Measurements from ENCODE around the gene CXCL6.

Gene CXCL6

DNA sequence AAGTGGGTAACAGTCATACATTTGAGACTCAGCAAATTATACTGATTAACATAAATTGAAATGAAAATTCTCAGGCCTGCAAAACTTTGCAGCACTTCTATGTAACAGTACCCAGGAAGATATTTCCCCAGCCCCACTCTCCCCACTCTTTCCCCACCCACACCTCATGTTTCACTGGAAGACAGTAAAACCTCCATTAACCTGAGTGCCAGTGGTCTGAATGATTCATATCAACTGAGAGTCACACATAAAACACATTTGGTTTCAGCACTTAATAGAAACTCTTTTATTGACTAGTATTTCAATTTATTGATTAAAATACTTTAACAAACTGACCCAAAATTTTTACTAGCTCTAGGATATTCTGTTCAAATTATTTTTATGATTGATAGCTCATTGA, 6.9 kb downstream of the CXCL6 start:
- no peak for DNase-seq (ENCODE audit: low read depth)

DNA sequence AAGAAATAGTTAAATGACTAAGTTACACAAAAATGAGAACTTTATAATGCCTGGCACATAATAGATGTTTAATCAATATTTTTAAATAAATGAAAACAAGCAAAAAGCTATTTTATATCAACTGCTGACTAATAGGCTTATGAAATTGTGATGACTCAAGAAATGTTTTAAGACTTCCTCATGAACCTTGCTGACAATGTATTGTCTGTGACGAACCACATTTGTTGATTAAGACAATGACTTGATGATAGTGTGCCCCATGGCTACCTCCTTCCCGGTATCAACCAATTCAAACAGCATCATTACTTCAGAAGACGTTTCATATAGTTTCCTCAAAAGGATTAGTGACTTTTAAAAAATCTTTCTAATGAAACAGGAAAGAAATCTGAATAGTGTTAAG, 7.9 kb downstream of the CXCL6 start:
- DNase-seq (ENCODE audit: low read depth) = no peak

DNA sequence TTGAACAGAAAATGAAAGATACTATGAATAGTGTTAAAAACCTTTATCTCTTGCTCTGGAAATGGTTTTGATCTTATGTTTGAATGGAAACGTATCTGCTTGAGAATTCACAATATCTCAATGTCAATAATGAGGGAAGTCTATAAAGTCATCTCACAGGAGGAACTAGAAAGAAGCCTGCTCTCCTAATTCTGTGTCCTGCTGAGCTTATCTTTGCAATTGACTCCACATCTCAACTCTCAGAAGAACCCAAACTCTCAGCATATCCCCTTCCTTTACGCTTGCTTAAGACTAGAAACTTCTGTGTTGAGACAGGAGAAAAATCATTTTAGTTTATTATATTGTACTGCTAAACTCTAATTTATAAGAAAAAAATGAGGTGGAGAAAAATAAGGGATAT, 8.3 kb downstream of the CXCL6 start:
- DNase-seq (ENCODE audit: low read depth) = no peak

DNA sequence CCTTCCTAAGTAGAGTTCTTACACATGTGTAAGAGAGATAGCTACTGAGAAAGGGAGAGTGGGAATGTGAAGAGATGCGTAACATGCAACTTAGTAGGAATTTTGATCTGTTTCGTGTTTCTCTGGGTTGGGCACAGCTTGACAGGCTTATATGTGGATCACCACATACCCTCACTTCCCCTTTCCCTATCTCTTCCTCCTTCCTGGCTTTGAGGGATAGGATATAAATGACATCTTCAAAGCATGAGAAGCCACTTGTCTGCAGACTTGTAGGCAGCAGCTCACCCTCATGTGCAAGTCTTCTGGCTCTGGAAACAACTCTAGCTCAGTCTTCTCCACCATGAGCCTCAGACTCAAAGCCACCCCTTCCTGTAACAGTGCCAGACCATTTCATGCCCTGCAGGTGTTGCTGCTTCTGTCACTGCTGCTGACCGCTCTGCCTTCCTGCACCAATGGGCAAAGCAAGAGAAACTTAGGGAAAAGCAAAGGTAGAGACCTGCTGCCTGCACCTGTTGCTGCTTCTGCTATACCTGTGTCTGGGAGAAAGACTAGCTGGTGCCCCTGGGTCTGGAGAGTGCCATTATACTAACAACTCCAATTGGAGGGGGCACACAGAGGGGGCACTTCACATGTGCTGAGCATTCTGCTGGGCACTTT, 11.2 kb downstream of the CXCL6 start:
- DNase-seq (ENCODE audit: low read depth) = no peak

DNA sequence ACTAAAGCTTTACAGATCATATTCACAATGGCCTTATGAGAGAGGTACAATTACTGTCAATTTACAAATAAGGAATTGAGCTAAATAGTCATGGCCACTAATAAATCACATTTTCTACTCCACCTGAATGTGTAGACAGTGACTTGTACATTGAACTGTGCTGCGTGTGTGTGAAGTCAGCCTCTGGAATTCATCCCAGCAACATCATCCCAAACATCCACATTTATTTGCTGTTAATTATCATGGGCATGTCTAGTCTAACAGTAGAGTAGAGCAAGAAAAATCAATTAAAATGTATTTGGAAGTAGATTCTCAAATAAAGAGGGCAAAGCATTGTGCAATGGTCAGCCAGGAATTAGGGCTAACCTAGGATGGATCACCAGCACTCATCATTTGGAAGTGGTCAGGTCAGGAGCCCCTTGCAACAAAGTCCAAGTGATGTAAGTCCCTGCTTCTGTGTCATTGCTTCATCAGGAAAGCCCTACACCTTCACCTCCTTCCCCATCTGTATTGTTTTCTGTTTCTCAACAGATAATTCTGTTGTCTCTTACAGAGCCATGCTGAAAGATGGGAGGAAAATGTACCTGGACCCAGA, 11.8 kb downstream of the CXCL6 start:
- DNase-seq (ENCODE audit: low read depth) = no peak

DNA sequence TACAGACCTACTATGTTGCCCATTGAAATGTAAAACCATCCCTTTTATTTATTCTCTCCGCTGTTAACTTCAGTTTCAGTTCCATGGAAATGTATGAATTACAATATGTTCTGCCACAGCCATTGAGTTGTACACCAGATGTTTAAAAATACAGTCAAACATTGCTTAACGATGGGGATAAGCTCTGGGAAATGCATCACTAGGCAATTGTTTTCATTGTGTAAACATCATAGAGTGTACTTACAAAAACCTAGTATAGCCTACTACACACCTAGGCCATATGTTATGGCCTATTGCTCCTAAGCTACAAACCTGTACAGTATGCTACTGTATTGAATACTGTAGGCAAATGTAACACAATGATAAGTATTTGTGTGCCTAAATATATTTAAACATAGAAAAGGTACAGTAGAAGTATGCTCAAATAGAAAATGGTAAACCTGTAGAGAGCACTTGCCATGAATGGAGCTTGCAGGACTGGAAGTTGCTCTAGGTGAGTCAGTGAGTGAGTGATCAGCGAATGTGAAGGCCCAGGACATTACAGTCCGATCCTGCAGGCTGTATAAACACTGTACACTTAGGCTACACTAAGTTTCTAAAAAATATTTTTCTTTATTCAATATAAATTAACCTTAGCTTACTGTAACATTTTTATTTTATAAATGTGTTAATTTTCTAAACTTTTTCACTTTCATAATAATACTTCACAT, 13.9 kb downstream of the CXCL6 start:
- no peak for DNase-seq (ENCODE audit: low read depth)

DNA sequence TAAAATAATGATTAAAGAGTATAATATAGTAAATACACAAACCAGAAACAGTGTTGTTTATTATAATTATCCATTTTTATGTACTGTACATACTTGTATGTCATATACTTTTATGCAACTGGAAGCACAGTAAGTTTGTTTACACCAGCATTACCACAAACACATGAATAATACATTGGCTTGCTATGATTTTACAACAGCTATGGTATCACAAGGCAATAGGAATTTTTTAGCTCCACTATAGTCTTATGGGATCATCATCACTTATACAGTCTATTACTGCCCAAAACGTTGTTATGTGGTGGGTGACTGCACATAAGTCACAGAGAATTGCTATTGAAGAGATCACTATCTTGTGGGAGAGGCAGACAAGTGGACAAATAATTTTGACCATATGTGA, 14.8 kb downstream of the CXCL6 start:
- no peak for DNase-seq (ENCODE audit: low read depth)

DNA sequence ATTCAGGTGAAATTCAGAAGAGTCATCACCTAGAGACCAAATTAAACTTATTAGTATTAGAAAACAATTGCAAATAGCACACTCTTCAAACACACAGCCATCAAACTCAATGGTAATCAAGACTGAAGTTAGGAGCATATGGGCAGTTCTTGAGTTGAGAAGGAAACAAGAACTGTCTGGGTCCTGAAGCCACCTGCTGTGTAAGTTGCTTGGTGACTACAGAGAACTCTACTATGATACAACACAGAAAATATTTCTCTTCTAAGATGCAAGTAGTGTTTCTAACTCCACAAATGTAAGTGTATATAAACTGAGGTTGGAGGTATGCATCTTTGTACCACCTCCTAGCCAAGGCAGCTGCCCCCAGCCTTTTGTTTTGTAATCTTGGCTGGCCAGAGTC, 16.3 kb downstream of the CXCL6 start:
- no peak for DNase-seq (ENCODE audit: low read depth)

DNA sequence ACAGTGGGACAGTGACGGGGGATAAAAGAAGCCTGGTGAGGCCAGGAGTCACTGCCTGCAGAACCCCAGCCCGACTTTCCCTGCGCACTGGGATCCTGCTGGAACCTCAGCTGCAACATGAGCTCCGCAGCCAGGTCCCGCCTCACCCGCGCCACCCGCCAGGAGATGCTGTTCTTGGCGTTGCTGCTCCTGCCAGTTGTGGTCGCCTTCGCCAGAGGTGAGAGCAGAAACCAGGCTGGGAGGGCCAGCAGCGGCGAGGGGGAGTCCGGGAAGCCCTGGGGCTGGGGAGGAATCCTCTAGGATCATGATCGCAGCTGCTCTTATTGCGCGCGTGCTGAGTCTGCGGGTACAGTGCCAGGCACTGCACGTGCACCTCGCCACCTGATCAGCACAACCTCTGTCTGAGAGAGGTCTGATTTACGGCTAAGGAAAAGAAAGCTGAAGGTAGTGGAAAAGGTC, 16.8 kb downstream of the CXCL6 start, which contains the start of gene PF4V1:
TSS of gene PF4V1 (plus strand) at position 51 of the 459 bp plus-strand sequence. CDS start at position 118, 67 bp downstream.
- DNase-seq (ENCODE audit: low read depth) = no peak

DNA sequence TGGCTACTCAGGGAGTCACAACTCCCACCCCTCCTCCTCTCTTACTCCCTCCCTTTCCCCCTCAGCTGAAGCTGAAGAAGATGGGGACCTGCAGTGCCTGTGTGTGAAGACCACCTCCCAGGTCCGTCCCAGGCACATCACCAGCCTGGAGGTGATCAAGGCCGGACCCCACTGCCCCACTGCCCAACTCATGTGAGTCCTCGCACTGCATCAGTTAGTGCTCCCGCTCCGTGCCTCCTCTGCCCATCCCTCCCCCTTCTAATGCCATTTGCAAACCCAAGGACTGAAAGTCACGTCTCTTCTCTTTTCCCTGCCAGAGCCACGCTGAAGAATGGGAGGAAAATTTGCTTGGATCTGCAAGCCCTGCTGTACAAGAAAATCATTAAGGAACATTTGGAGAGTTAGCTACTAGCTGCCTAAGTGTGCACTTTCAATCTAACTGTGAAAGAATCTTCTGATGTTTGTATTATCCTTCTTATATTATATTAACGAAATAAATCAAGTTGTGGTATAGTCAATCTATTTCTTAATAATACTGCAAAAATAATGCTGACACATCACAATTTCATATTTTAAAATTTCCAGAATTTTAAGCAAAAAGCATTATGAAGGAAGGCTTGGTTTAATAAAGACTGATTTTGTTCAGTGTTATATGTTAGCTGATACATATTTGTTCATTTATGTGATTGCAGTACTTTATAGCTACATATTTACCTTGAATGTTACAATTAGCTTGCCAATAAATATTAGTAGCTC, 17.4 kb downstream of the CXCL6 start:
- no peak for DNase-seq (ENCODE audit: low read depth)

DNA sequence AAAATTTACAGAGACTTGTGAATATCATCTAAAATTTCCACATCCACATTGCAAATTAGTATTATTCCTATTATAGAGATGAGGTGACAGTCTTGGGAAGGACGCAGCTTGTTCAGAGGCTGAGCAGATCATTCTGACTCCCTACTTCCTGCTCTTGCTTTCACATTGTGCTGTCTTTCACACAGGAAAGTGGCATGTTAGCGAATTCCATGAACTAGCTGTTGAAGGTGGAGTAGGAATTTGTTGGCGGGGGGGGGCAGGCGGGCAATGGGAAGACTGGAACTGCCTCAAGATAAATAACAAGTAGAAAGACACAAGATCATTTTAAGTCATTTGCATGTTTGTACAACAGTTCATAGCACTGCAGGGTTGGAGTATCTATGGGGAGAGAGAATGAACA, 18.9 kb downstream of the CXCL6 start:
- no peak for DNase-seq (ENCODE audit: low read depth)

DNA sequence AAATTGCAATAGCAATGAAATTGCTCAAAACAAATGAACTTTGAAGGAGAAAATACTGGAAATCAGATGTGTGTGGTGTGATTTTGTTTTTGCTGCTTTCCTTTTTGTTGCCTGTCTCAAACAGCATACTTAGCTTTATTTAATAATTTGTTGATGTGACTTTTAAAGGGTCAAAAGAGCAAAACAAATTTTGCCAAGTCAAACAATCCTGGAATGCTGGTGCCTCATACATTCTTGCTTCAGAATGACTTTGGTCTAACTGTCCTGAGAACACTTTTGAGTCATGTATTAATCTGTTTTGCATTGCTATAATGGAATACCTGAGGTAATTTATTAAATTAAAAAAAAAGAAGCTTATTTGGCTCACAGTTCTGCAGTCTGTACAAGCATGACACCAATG, 20.0 kb downstream of the CXCL6 start:
- no peak for DNase-seq (ENCODE audit: low read depth)

DNA sequence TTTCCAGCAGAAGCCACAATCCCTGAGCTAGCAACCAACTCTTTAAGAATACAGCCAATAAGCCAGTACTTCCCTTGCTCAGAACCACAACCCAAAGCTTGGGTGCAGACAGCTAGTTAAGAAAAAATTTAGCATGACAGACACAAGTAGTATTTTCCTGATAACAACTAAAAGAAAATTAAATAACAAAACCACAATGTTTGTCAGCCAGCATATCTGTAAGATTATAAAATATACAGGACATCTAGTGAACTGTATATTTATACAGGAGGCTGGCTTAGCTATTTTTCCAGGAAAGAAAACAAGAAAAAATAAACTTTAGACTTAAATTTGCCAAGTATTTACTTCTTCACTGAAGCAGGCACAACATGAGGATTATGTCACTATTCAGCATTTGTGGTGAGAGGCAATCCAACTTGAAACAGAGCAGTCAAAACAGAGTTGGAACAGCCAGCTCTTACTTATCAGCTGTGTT, 23.2 kb downstream of the CXCL6 start:
- DNase-seq (ENCODE audit: low read depth) = no peak

DNA sequence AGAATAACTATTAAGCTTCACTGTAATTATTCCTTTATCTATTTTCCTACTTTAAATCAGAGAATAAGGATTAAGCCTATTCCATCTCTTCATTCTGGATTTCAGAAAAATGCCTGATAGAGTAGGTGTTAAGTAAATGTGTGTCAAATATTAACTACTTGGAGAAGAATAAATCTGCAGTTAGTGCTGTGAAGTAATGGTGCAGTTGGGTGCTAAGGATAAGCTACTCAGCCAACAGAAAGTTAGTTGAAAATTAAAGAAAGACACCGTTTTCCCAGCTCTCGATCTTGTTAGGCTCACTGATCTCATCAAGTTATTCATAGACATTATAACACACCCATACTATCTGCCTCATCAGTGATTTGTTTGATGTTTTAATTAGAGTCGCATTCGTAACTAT, 23.7 kb downstream of the CXCL6 start:
- no peak for DNase-seq (ENCODE audit: low read depth)

DNA sequence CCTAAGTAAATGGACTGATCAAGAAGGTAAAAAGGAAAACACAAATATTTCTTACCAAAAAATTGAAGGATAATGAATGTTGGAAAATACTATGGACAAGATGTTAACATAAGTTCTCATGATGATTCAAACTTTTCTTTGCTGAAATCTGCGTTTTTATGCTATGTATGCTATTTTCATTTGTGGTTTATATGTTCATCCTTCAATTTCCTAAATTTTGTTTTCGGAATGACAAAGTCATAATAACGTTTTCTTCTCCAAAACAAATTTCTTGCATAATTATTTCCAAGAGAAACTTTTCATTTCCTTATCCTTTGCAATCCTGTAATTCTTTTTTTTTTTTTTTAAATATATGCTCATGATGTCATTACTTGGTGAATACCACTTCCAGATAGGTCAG, 24.4 kb downstream of the CXCL6 start:
- DNase-seq (ENCODE audit: low read depth) = no peak

DNA sequence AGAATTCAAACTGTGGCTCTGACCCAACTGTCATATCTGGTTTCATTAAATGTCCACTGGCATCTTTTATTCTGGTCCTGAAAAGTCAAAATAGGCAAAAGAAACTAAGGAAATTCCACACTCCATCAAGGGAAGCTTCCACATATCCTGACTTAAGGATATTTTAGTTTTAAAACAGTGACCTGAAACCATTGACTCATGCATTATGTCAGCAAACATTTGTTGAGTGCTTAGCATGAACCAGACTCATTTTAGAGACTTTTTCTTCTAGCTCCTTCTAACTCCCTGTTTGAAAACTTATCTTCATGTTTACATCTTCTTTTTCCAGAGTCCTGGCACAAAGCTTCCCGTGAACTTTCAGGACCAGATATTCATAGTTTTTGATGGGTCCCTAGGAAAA, 25.8 kb downstream of the CXCL6 start:
- DNase-seq (ENCODE audit: low read depth) = no peak

DNA sequence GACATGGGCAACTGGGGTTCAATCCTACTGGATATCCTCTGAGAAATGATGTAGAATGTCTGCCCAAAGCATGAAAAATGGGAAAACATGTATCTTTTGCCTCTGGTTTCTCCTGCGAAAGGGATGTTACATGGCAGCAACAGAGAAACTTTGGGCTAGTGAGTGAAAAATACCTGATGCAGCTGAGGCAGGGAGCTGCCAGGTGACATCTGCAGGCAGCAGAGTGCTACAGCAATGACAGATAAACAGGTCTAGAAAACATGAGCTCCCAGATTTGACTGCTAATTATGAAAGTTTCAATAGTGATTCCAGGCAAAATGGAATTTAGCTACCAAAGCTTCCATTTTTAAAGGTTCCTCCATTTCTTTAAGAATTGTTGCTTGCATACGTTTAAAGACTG, 27.9 kb downstream of the CXCL6 start:
- no peak for DNase-seq (ENCODE audit: low read depth)

DNA sequence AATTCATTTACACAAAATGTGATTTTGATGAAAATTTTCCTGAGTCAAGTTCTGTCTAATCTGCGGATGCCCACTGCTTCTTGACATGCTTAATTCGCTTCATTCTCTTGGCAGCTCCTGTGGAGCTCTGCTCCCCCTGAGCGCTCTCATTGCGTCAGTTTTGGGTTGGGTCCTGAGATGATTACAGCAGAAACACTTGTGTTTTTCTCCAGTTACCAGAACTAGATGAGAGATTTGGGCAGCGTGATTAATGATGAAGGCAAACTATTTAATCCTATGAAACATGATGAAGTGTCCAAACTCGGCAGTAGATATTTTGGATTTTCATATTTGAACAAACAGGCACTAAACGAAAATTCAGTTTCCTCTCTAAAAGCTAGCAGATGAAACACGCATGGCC, 28.5 kb downstream of the CXCL6 start:
- no peak for DNase-seq (ENCODE audit: low read depth)

DNA sequence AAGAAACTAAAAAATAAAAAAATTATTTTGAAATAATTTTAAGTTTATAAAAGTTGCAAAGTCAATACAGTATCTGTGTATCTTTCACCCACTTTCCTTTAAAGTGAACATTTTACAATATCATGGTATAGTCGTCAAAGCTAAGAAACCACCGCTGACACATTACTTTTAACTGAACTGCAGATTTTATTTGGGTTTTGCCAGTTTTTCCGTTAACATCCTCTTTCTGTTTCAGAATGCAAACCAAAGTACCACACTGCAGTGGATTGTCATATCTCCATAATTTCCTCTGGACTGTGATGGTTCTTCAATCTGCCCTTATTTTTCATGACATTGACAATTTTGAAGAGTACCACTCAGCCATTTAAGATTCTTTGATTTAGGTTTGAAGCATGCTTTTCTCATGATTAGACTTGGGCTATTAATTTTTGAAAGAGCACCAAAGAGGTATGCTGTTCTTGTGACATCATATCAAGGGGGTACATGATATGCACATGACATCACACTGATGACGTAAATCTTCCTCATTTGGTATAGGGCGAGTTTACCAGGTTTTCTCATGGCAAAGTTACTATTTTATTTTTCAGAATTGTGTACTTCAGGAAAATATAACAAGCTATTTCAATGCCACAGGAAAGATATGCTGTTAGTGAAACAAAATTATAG, 29.1 kb downstream of the CXCL6 start:
- no peak for DNase-seq (ENCODE audit: low read depth)

DNA sequence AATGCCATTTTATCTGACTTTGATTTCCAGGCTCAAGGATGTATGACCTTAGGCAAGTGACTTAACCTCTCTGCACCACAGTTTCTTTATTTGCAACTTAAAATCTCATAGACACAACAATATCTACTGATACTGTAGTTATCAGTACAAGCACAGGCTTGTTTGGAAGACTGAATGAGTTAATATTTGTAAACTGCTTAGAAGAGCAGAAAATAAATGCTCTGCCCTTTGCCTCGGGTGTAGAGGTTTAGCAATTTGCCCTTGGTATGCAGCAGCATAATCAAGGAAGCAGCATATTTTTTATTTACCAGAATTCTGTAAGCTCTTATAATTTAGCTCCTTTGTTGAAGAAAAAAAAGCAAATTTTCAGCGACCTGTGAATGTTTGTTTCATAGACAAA, 29.8 kb downstream of the CXCL6 start:
- no peak for DNase-seq (ENCODE audit: low read depth)

DNA sequence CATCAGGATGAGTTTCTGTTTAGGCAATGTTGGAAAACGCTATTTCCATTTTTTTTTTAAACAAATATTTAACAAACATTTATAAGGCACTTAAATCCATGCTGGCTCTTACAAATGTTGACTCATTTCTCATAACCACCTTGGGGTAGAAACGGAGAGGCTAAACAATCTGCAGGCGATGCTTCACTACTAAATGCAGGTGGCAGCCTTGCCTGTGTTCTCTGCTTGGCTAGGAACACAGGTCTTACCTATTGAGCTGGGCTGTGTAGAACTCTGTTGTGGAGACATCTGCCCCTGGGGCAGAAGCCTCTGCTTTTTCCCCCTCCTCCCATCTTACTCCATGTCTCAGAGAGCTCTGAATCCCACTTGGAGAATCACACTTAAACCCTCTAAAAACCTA, 31.3 kb downstream of the CXCL6 start:
- no peak for DNase-seq (ENCODE audit: low read depth)

All from fibroblast of the conjunctiva (primary cell).